SK-N-DZ (cell line): ENCODE data around the gene ZNF532.

Experiments
- DNase-seq: peaks from one replicate; pipeline ENCODE4 v3.0.0-alpha.2; 2015; ENCODE audit warnings: low spot score

The ZNF532 gene

GRCh38 chr18:58970943-58971790, 106.5 kb downstream of the ZNF532 start:
- no peak for DNase-seq

GRCh38 chr18:58975296-58975695, 110.6 kb downstream of the ZNF532 start:
- no peak for DNase-seq

GRCh38 chr18:58975781-58976180, 111.1 kb downstream of the ZNF532 start:
- DNase-seq: no peak

- no peak for DNase-seq
Measured at GRCh38 chr18:58977223-58977622, 112.5 kb downstream of the ZNF532 start.

GRCh38 chr18:58977801-58978200, 113.1 kb downstream of the ZNF532 start:
- no peak for DNase-seq

GRCh38 chr18:58978916-58979315, 114.2 kb downstream of the ZNF532 start:
- no peak for DNase-seq

- no peak for DNase-seq
Measured at GRCh38 chr18:58979615-58980014, 114.9 kb downstream of the ZNF532 start.

GRCh38 chr18:58980991-58981390, 116.3 kb downstream of the ZNF532 start:
- DNase-seq: no peak

- no peak for DNase-seq
Measured at GRCh38 chr18:58983260-58984155, 118.8 kb downstream of the ZNF532 start.

- DNase-seq: no peak
Measured at GRCh38 chr18:58988600-58988999, 123.9 kb downstream of the ZNF532 start.

- DNase-seq: no peak
Measured at GRCh38 chr18:58989184-58989759, 124.6 kb downstream of the ZNF532 start.

GRCh38 chr18:58990720-58991119, 126.0 kb downstream of the ZNF532 start:
- DNase-seq: no peak

GRCh38 chr18:58991167-58991798, 126.6 kb downstream of the ZNF532 start:
- DNase-seq: no peak

- no peak for DNase-seq
Measured at GRCh38 chr18:58992301-58993231, 127.9 kb downstream of the ZNF532 start.

- DNase-seq: no peak
Measured at GRCh38 chr18:58993260-58993659, 128.6 kb downstream of the ZNF532 start.

GRCh38 chr18:58995663-58996062, 131.0 kb downstream of the ZNF532 start:
- no peak for DNase-seq

GRCh38 chr18:58996131-58996641, 131.5 kb downstream of the ZNF532 start:
- DNase-seq: no peak

- DNase-seq: no peak
Measured at GRCh38 chr18:58996696-58997095, 132.0 kb downstream of the ZNF532 start.

- DNase-seq: no peak
Measured at GRCh38 chr18:58997811-58998337, 133.2 kb downstream of the ZNF532 start.
